Measurements from ENCODE around the gene SORCS2.

- TF ChIP-seq, protein P1, sequence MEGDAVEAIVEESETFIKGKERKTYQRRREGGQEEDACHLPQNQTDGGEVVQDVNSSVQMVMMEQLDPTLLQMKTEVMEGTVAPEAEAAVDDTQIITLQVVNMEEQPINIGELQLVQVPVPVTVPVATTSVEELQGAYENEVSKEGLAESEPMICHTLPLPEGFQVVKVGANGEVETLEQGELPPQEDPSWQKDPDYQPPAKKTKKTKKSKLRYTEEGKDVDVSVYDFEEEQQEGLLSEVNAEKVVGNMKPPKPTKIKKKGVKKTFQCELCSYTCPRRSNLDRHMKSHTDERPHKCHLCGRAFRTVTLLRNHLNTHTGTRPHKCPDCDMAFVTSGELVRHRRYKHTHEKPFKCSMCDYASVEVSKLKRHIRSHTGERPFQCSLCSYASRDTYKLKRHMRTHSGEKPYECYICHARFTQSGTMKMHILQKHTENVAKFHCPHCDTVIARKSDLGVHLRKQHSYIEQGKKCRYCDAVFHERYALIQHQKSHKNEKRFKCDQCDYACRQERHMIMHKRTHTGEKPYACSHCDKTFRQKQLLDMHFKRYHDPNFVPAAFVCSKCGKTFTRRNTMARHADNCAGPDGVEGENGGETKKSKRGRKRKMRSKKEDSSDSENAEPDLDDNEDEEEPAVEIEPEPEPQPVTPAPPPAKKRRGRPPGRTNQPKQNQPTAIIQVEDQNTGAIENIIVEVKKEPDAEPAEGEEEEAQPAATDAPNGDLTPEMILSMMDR (IDR thresholded peaks at IDR 0.05; ENCODE audit: low read length) = no peak
- no peak for TF ChIP-seq EZH2 (IDR thresholded peaks at IDR 0.05; ENCODE audit: borderline replicate concordance, low read length)
Measured at GRCh38 chr4:7233601-7234000, 41.3 kb downstream of the SORCS2 start.

Measured in OCI-LY1 (cell line).